Muscle of leg (tissue), 11 donors: ENCODE measurements around the gene SH3BP1. TPM values are rescaled to one million over a fixed set of nuclear protein-coding genes. Genes with fewer than 3 reads are reported as not detected.
"Not testable (repeated sequence)": the region's sequence is repeated elsewhere in the genome, so short reads cannot be mapped to it uniquely, and the experiment has no call there.

Experiments
- DNase-seq: peaks from one replicate; pipeline ENCODE4 v3.0.0; 2013
- H3K27ac ChIP-seq: one replicate; pipeline ENCODE4 v1.5.1; 2013; ENCODE audit warnings: mild to moderate bottlenecking, low read length, control low read depth
- H3K27me3 ChIP-seq: one replicate; pipeline ENCODE4 v1.6.1; 2013; ENCODE audit warnings: low read length; ENCODE audit not compliant: control insufficient read depth, insufficient read depth
- H3K36me3 ChIP-seq: one replicate; pipeline ENCODE4 v1.6.1; 2013; ENCODE audit warnings: low read length; ENCODE audit not compliant: control insufficient read depth, insufficient read depth
- H3K4me1 ChIP-seq: one replicate; pipeline ENCODE4 v1.6.1; 2013; ENCODE audit warnings: low read length; ENCODE audit not compliant: control insufficient read depth, insufficient read depth
- H3K4me3 ChIP-seq: one replicate; pipeline ENCODE4 v1.5.1; 2013; ENCODE audit warnings: low read length, control low read depth
- H3K9me3 ChIP-seq: replicated peaks from 2 replicates; pipeline ENCODE4 v1.6.1; 2013; ENCODE audit warnings: low read depth, low read length; ENCODE audit not compliant: control insufficient read depth
- WGBS: methylation state at CpG from one replicate; pipeline ENCODE4 v1.1.5; 2013; ENCODE audit warnings: missing lambda C conversion rate; ENCODE audit not compliant: insufficient coverage; 5-methylcytosine and 5-hydroxymethylcytosine counted together
- polyA plus RNA-seq, 8 donors: library from polyadenylated mRNA; unstranded; fragments of 120-200 nt; gene quantifications; one replicate each; pipeline versions ENCODE4 v1.2.1 to v1.2.3, GENCODE V29; 2013; ENCODE audit warnings: inconsistent platforms in 1 of 8, low replicate concordance in 1 of 8; ENCODE audit not compliant: insufficient read length in 8 of 8, insufficient read depth in 1 of 8
- total RNA-seq: library from RNA; stranded (reverse); fragments of 120-200 nt; gene quantifications from one replicate; pipeline ENCODE4 v1.2.4, GENCODE V29; 2013

Gene SH3BP1
- total and polyA plus RNA-seq, 9 donors, result 5.2 to 13.7 (median 8.8) TPM

GRCh38 chr22:37690407-37690806 is 50.9 kb downstream of the SH3BP1 start:
- no peaks in the 10 kb centered on the region for H3K27me3 ChIP-seq
- no peaks in the 10 kb centered on the region for H3K9me3 ChIP-seq
- H3K36me3 ChIP-seq, result peaks cover 56% of the 10 kb centered on the region
- no peak for DNase-seq
- H3K4me3 ChIP-seq, result no peak overlapping the region
- peaks cover 10% of the 10 kb centered on the region for H3K4me1 ChIP-seq
- WGBS, result 100% methylated on average over 5 of the region's 7 CpGs
- no peak overlapping the region for H3K27ac ChIP-seq

GRCh38 chr22:37690901-37691504 is 51.5 kb downstream of the SH3BP1 start:
- Histone ChIP-seq H3K27ac (no peak overlapping the region), H3K9me3 (no peaks in the 10 kb centered on the region), H3K4me3 (no peak overlapping the region), H3K27me3 (no peaks in the 10 kb centered on the region), H3K36me3 (peaks cover 56% of the 10 kb centered on the region), H3K4me1 (peaks cover 11% of the 10 kb centered on the region)
- WGBS, result 90% methylated on average over 18 of the region's 18 CpGs
- DNase-seq, result no peak

- Histone ChIP-seq H3K36me3 (peaks cover 56% of the 10 kb centered on the region), H3K4me3 (no peak overlapping the region), H3K4me1 (peaks cover 15% of the 10 kb centered on the region), H3K27ac (no peak overlapping the region), H3K9me3 (no peaks in the 10 kb centered on the region), H3K27me3 (no peaks in the 10 kb centered on the region)
- 82% methylated on average over 13 of the region's 15 CpGs for WGBS
- DNase-seq, result no peak
These were observed 53.3 kb downstream of the SH3BP1 start for GRCh38 chr22:37692627-37693285.

- not testable (repeated sequence) for H3K27ac ChIP-seq, DNase-seq, H3K9me3 ChIP-seq, H3K27me3 ChIP-seq, H3K4me3 ChIP-seq
- 100% methylated on average over 3 of the region's 7 CpGs for WGBS
- Histone ChIP-seq H3K4me1 (peaks cover 15% of the 10 kb centered on the region), H3K36me3 (peaks cover 46% of the 10 kb centered on the region)
These were observed 54.7 kb downstream of the SH3BP1 start for GRCh38 chr22:37694131-37694530.

GRCh38 chr22:37696260-37696656 is 56.8 kb downstream of the SH3BP1 start:
- Histone ChIP-seq H3K36me3 (peaks cover 29% of the 10 kb centered on the region), H3K4me3 (peak overlapping the region; percentile 43), H3K4me1 (peaks cover 18% of the 10 kb centered on the region)
- 6% methylated on average over 5 of the region's 13 CpGs for WGBS
- not testable (repeated sequence) for DNase-seq, H3K27ac ChIP-seq, H3K9me3 ChIP-seq, H3K27me3 ChIP-seq

GRCh38 chr22:37696657-37697537 is 57.4 kb downstream of the SH3BP1 start, which contains the start of gene TRIOBP:
Gene TRIOBP (plus strand): TSS chr22:37697048. CDS start chr22:37701366, 4,318 bp downstream.
- H3K4me3 ChIP-seq, result peak within 1 kb of the TSS; percentile 43
- no peaks in the 10 kb centered on the region for H3K27me3 ChIP-seq
- peaks cover 18% of the 10 kb centered on the region for H3K4me1 ChIP-seq
- WGBS, result 0% methylated on average over 18 of the region's 39 CpGs
- peak; percentile 97 for DNase-seq
- H3K27ac ChIP-seq, result peak within 1 kb of the TSS; percentile 51
- H3K9me3 ChIP-seq, result no peaks in the 10 kb centered on the region
- H3K36me3 ChIP-seq, result peaks cover 23% of the 10 kb centered on the region

- WGBS, result no CpG with 5 or more reads among the region's 3 CpGs
- Histone ChIP-seq H3K27me3 (no peaks in the 10 kb centered on the region), H3K27ac (peak overlapping the region; percentile 51), H3K4me1 (peaks cover 18% of the 10 kb centered on the region), H3K9me3 (no peaks in the 10 kb centered on the region), H3K4me3 (peak overlapping the region; percentile 37), H3K36me3 (peaks cover 18% of the 10 kb centered on the region)
- DNase-seq, result no peak
These were observed 58.0 kb downstream of the SH3BP1 start for GRCh38 chr22:37697538-37697835.

- Histone ChIP-seq H3K9me3 (no peaks in the 10 kb centered on the region), H3K4me3 (no peak overlapping the region), H3K27me3 (no peaks in the 10 kb centered on the region), H3K4me1 (peaks cover 14% of the 10 kb centered on the region), H3K36me3 (no peaks in the 10 kb centered on the region), H3K27ac (no peak overlapping the region)
- WGBS, result 100% methylated on average over 1 of the region's 8 CpGs
- peak; percentile 46 for DNase-seq
These were observed 61.8 kb downstream of the SH3BP1 start for GRCh38 chr22:37701141-37701786.

GRCh38 chr22:37703906-37704305 is 64.4 kb downstream of the SH3BP1 start:
- no peak for DNase-seq
- Histone ChIP-seq H3K27me3 (no peaks in the 10 kb centered on the region), H3K4me1 (peaks cover 6% of the 10 kb centered on the region), H3K36me3 (no peaks in the 10 kb centered on the region), H3K4me3 (no peak overlapping the region), H3K27ac (no peak overlapping the region), H3K9me3 (no peaks in the 10 kb centered on the region)
- WGBS, result 100% methylated on average over 2 of the region's 7 CpGs

- Histone ChIP-seq H3K4me3 (no peak overlapping the region), H3K4me1 (peaks cover 11% of the 10 kb centered on the region), H3K36me3 (no peaks in the 10 kb centered on the region), H3K9me3 (no peaks in the 10 kb centered on the region), H3K27ac (no peak overlapping the region), H3K27me3 (no peaks in the 10 kb centered on the region)
- DNase-seq, result no peak
- WGBS, result 59% methylated on average over 2 of the region's 3 CpGs
These were observed 65.2 kb downstream of the SH3BP1 start for GRCh38 chr22:37704645-37705044.
